COLO668 (cell line): ENCODE results near the gene TAX1BP3.

ENCODE experiments used
- DNase-seq: peaks from one replicate; lab custom pipeline; 2025; ENCODE audit not compliant: unreplicated experiment; lab: John Stamatoyannopoulos, UW

The TAX1BP3 gene

GRCh38 chr17:3659541-3660111 lies 8.8 kb downstream of the TAX1BP3 start:
- DNase-seq = no peak

- no peak for DNase-seq
These were observed 9.5 kb downstream of the TAX1BP3 start for GRCh38 chr17:3658784-3659449.

GRCh38 chr17:3657874-3658783 lies 10.2 kb downstream of the TAX1BP3 start:
- DNase-seq = no peak

GRCh38 chr17:3657588-3657869 lies 10.8 kb downstream of the TAX1BP3 start:
- no peak for DNase-seq

- no peak for DNase-seq
These were observed 11.4 kb downstream of the TAX1BP3 start for GRCh38 chr17:3656755-3657587.

- no peak for DNase-seq
These were observed 12.0 kb downstream of the TAX1BP3 start for GRCh38 chr17:3656353-3656752.

GRCh38 chr17:3655766-3656165 lies 12.6 kb downstream of the TAX1BP3 start:
- no peak for DNase-seq

GRCh38 chr17:3647769-3648555 lies 20.4 kb downstream of the TAX1BP3 start:
- peak; percentile 37 for DNase-seq

GRCh38 chr17:3647251-3647650 lies 21.1 kb downstream of the TAX1BP3 start:
- no peak for DNase-seq

GRCh38 chr17:3645310-3645709 lies 23.1 kb downstream of the TAX1BP3 start:
- no peak for DNase-seq

GRCh38 chr17:3643889-3644349 lies 24.5 kb downstream of the TAX1BP3 start:
- DNase-seq = no peak

- no peak for DNase-seq
These were observed 26.5 kb downstream of the TAX1BP3 start for GRCh38 chr17:3641717-3642486.

GRCh38 chr17:3641014-3641413 lies 27.4 kb downstream of the TAX1BP3 start:
- DNase-seq = no peak

- peak; percentile 2 for DNase-seq
These were observed 28.3 kb downstream of the TAX1BP3 start for GRCh38 chr17:3639981-3640596.

GRCh38 chr17:3636908-3637373 lies 31.4 kb downstream of the TAX1BP3 start:
- DNase-seq = no peak

GRCh38 chr17:3636154-3636907 lies 32.0 kb downstream of the TAX1BP3 start, which contains the start of the genes CTNS and SHPK:
TSS of gene CTNS (plus strand) at chr17:3636760. CDS start at chr17:3640207, 3,447 bp downstream.
TSS of gene SHPK (minus strand) at chr17:3636250. CDS start at chr17:3636219, 31 bp downstream.
- DNase-seq = peak; percentile 93

GRCh38 chr17:3635474-3636153 lies 32.8 kb downstream of the TAX1BP3 start:
- peak; percentile 19 for DNase-seq

GRCh38 chr17:3632287-3632686 lies 36.1 kb downstream of the TAX1BP3 start:
- no peak for DNase-seq
